ENCODE data around the gene NEDD4L. TPM values are rescaled to one million over a fixed set of nuclear protein-coding genes. Genes with fewer than 3 reads are reported as not detected.

NEDD4L gene
- total and polyA plus RNA-seq, 5 donors from 2014 or later, result 4.4 to 19.6 (median 7.8) TPM

DNA sequence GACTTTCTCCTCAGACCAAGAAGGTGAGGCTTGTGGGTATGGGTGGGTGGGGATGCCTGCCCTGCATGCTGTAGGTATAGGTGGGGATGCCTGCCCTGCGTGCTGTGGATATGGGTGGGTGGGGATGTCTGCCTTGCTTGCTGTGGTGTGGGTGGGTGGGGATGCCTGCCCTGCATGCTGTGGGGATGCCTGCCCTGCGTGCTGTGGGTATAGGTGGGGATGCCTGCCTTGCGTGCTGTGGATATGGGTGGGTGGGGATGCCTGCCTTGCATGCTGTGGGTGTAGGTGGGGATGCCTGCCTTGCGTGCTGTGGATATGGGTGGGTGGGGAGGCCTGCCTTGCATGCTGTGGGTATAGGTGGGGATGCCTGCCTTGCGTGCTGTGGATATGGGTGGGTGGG, 278.4 kb downstream of the NEDD4L start:
- H3K4me3 Mint-ChIP-seq, result no peak overlapping the region
- H3K27ac Mint-ChIP-seq, result no peak overlapping the region
- peaks cover 5 to 14% (median 6%) of the 10 kb centered on the region in 4 donors for H3K4me1 Mint-ChIP-seq
- no peaks in the 10 kb centered on the region for H3K27me3 Mint-ChIP-seq
- H3K9me3 ChIP-seq (ENCODE audit: control insufficient read depth in 2 of 2, low read length in 2 of 2), result no peaks in the 10 kb centered on the region
- no peak for ATAC-seq (ENCODE audit: low read depth in 2 of 2)
- no peaks in the 10 kb centered on the region for H3K36me3 ChIP-seq (ENCODE audit: control insufficient read depth, insufficient read depth, low read length)
- H3K36me3 Mint-ChIP-seq, result no peaks in the 10 kb centered on the region
- H3K4me1 ChIP-seq (ENCODE audit: control insufficient read depth, insufficient read depth, low read length, poor library complexity, severe bottlenecking), result peaks cover 4% of the 10 kb centered on the region
- H3K27ac ChIP-seq (ENCODE audit: insufficient read depth, low read length, poor library complexity, severe bottlenecking), result peak overlapping the region; percentile 58
- no peak overlapping the region for H3K4me3 ChIP-seq (ENCODE audit: low read depth, low read length)
- no peak for DNase-seq
- no peaks in the 10 kb centered on the region for H3K27me3 ChIP-seq (ENCODE audit: control insufficient read depth, insufficient read depth, low read length)
- H3K9me3 Mint-ChIP-seq, result no peaks in the 10 kb centered on the region

- Histone ChIP-seq H3K36me3 (ENCODE audit: control insufficient read depth, insufficient read depth, low read length) (no peaks in the 10 kb centered on the region), H3K27me3 (ENCODE audit: control insufficient read depth, insufficient read depth, low read length) (no peaks in the 10 kb centered on the region), H3K27ac (ENCODE audit: insufficient read depth, low read length, poor library complexity, severe bottlenecking) (no peak overlapping the region), H3K9me3 (ENCODE audit: control insufficient read depth in 2 of 2, low read length in 2 of 2) (no peaks in the 10 kb centered on the region), H3K4me1 (ENCODE audit: control insufficient read depth, insufficient read depth, low read length, poor library complexity, severe bottlenecking) (peaks cover 4% of the 10 kb centered on the region), H3K4me3 (ENCODE audit: low read depth, low read length) (no peak overlapping the region)
- Mint-ChIP-seq H3K9me3 (no peaks in the 10 kb centered on the region), H3K4me1 (peaks cover 5 to 13% (median 6%) of the 10 kb centered on the region in 4 donors), H3K36me3 (no peaks in the 10 kb centered on the region), H3K27me3 (peaks cover 4% of the 10 kb centered on the region), H3K27ac (peak overlapping the region in 1 of 3 donors; percentile 69), H3K4me3 (no peak overlapping the region)
- no peak for DNase-seq
- ATAC-seq (ENCODE audit: low read depth in 2 of 2), result no peak
Observed at GRCh38 chr18:58323866-58324762, 280.1 kb downstream of the NEDD4L start.

DNA sequence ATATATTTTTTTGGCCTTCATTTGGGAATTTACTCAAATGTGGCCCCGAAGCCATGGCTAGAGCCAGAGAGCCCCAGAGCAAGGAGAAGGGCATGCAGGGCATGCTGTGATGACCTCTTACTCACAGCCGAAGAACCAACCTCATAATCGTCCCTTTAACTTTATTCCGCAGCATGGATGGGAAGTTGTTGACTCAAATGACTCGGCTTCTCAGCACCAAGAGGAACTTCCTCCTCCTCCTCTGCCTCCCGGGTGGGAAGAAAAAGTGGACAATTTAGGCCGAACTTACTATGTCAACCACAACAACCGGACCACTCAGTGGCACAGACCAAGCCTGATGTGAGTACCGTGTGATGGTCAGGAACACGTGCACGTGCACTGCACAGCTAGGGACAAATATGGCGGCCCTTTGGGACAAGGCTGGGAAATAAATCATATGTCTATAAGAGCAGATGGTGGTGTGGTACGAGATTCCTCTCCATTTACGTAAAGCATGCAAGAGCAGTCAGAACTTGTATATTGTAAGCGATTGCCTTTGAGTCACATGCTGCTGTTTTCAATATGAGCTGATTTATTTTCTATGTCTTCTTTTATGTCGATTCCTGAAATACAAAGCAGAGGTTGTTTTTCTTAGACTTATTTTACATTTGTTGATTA, 280.9 kb downstream of the NEDD4L start:
- DNase-seq (no peak), ATAC-seq (ENCODE audit: low read depth in 2 of 2) (no peak)
- H3K4me1 Mint-ChIP-seq, result peaks cover 5 to 13% (median 6%) of the 10 kb centered on the region in 4 donors
- no peak overlapping the region for H3K4me3 Mint-ChIP-seq
- peaks cover 4% of the 10 kb centered on the region for H3K27me3 Mint-ChIP-seq
- no peaks in the 10 kb centered on the region for H3K36me3 Mint-ChIP-seq
- H3K9me3 Mint-ChIP-seq, result no peaks in the 10 kb centered on the region
- Histone ChIP-seq H3K9me3 (ENCODE audit: control insufficient read depth in 2 of 2, low read length in 2 of 2) (no peaks in the 10 kb centered on the region), H3K4me1 (ENCODE audit: control insufficient read depth, insufficient read depth, low read length, poor library complexity, severe bottlenecking) (peaks cover 4% of the 10 kb centered on the region), H3K4me3 (ENCODE audit: low read depth, low read length) (no peak overlapping the region), H3K27me3 (ENCODE audit: control insufficient read depth, insufficient read depth, low read length) (no peaks in the 10 kb centered on the region), H3K36me3 (ENCODE audit: control insufficient read depth, insufficient read depth, low read length) (no peaks in the 10 kb centered on the region), H3K27ac (ENCODE audit: insufficient read depth, low read length, poor library complexity, severe bottlenecking) (no peak overlapping the region)
- no peak overlapping the region for H3K27ac Mint-ChIP-seq

DNA sequence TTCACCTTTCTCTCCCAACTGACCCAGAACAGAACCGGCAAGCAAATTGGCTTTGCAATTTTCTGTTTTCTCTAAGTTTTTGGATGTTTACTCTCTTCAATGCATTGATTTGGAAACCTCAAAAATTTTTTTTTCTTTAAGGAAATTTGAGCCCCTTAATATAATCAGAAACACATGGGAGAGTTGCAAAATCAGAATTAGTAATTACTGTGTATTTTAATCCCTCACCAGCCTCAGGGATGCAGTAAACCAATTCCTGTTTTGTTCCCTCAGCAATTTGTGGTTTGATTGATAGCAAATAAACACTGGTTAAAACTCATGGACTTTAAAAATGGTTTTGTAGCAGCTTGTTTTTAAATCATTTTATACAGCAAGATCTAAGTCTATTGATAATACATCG, 281.5 kb downstream of the NEDD4L start:
- H3K27ac Mint-ChIP-seq, result no peak overlapping the region
- no peaks in the 10 kb centered on the region for H3K36me3 Mint-ChIP-seq
- H3K4me1 Mint-ChIP-seq, result peaks cover 5 to 13% (median 6%) of the 10 kb centered on the region in 4 donors
- Histone ChIP-seq H3K9me3 (ENCODE audit: control insufficient read depth in 2 of 2, low read length in 2 of 2) (no peaks in the 10 kb centered on the region), H3K4me1 (ENCODE audit: control insufficient read depth, insufficient read depth, low read length, poor library complexity, severe bottlenecking) (peaks cover 4% of the 10 kb centered on the region), H3K4me3 (ENCODE audit: low read depth, low read length) (no peak overlapping the region), H3K27ac (ENCODE audit: insufficient read depth, low read length, poor library complexity, severe bottlenecking) (no peak overlapping the region), H3K27me3 (ENCODE audit: control insufficient read depth, insufficient read depth, low read length) (no peaks in the 10 kb centered on the region), H3K36me3 (ENCODE audit: control insufficient read depth, insufficient read depth, low read length) (no peaks in the 10 kb centered on the region)
- H3K27me3 Mint-ChIP-seq, result peaks cover 4% of the 10 kb centered on the region
- no peaks in the 10 kb centered on the region for H3K9me3 Mint-ChIP-seq
- no peak for DNase-seq
- ATAC-seq (ENCODE audit: low read depth in 2 of 2), result no peak
- H3K4me3 Mint-ChIP-seq, result no peak overlapping the region

GRCh38 chr18:58334061-58334460, 290.0 kb downstream of the NEDD4L start:
- H3K27me3 Mint-ChIP-seq, result peaks cover 16% of the 10 kb centered on the region
- no peaks in the 10 kb centered on the region for H3K9me3 ChIP-seq (ENCODE audit: control insufficient read depth in 2 of 2, low read length in 2 of 2)
- no peaks in the 10 kb centered on the region for H3K36me3 ChIP-seq (ENCODE audit: control insufficient read depth, insufficient read depth, low read length)
- no peaks in the 10 kb centered on the region for H3K27me3 ChIP-seq (ENCODE audit: control insufficient read depth, insufficient read depth, low read length)
- no peak overlapping the region for H3K4me3 ChIP-seq (ENCODE audit: low read depth, low read length)
- no peaks in the 10 kb centered on the region for H3K4me1 ChIP-seq (ENCODE audit: control insufficient read depth, insufficient read depth, low read length, poor library complexity, severe bottlenecking)
- no peak overlapping the region for H3K4me3 Mint-ChIP-seq
- H3K4me1 Mint-ChIP-seq, result no peaks in the 10 kb centered on the region
- H3K27ac ChIP-seq (ENCODE audit: insufficient read depth, low read length, poor library complexity, severe bottlenecking), result no peak overlapping the region
- H3K36me3 Mint-ChIP-seq, result no peaks in the 10 kb centered on the region
- no peaks in the 10 kb centered on the region for H3K9me3 Mint-ChIP-seq
- no peak overlapping the region for H3K27ac Mint-ChIP-seq
- ATAC-seq (ENCODE audit: low read depth in 2 of 2), result no peak
- DNase-seq, result no peak

DNA sequence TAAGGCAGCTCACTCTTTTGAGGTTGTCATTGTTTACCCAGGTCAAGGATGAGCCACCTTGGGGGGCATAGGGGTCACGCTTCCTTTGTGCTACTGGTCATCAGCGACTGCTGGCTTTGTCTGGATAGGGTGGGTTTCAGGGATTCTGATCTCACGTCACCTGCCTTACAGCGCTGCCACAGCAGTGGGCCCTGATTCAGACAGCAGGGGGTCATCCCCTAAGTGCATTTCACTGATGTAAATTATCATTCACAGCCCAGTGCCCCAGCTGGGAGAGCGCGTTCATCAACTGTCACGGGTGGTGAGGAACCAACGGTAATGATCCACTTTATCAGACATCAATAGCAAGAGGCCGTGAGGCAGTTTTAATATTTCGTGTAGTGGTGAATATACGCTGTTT, 291.2 kb downstream of the NEDD4L start:
- no peak for DNase-seq
- no peaks in the 10 kb centered on the region for H3K9me3 ChIP-seq (ENCODE audit: control insufficient read depth in 2 of 2, low read length in 2 of 2)
- no peak overlapping the region for H3K4me3 ChIP-seq (ENCODE audit: low read depth, low read length)
- Mint-ChIP-seq H3K9me3 (no peaks in the 10 kb centered on the region), H3K27me3 (peaks cover 16% of the 10 kb centered on the region), H3K27ac (no peak overlapping the region), H3K4me3 (no peak overlapping the region), H3K36me3 (no peaks in the 10 kb centered on the region), H3K4me1 (no peaks in the 10 kb centered on the region)
- no peaks in the 10 kb centered on the region for H3K4me1 ChIP-seq (ENCODE audit: control insufficient read depth, insufficient read depth, low read length, poor library complexity, severe bottlenecking)
- H3K36me3 ChIP-seq (ENCODE audit: control insufficient read depth, insufficient read depth, low read length), result no peaks in the 10 kb centered on the region
- no peak for ATAC-seq (ENCODE audit: low read depth in 2 of 2)
- no peaks in the 10 kb centered on the region for H3K27me3 ChIP-seq (ENCODE audit: control insufficient read depth, insufficient read depth, low read length)
- no peak overlapping the region for H3K27ac ChIP-seq (ENCODE audit: insufficient read depth, low read length, poor library complexity, severe bottlenecking)

DNA sequence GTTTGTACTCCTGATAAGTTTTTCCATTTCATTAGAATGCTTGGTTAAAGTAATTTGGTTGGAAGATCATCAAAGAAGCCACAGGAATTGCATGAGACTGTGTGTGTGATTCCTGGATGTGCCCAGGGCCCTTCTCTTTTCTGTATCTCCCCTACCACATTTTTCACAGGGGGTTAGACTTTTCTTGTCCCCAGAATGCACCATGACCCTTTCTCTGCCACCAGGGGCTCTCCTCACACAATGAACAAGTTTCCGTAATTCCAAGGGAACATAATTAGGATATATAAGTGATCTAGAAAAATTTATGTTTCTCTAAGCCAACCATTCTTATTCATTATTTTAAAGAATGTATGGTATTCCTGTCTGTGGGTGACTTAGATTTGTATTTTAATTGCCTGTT, 291.8 kb downstream of the NEDD4L start:
- DNase-seq, result no peak
- Mint-ChIP-seq H3K9me3 (no peaks in the 10 kb centered on the region), H3K4me3 (no peak overlapping the region), H3K36me3 (no peaks in the 10 kb centered on the region), H3K27ac (no peak overlapping the region), H3K4me1 (no peaks in the 10 kb centered on the region), H3K27me3 (peaks cover 16% of the 10 kb centered on the region)
- H3K4me1 ChIP-seq (ENCODE audit: control insufficient read depth, insufficient read depth, low read length, poor library complexity, severe bottlenecking), result no peaks in the 10 kb centered on the region
- no peaks in the 10 kb centered on the region for H3K36me3 ChIP-seq (ENCODE audit: control insufficient read depth, insufficient read depth, low read length)
- no peak overlapping the region for H3K27ac ChIP-seq (ENCODE audit: insufficient read depth, low read length, poor library complexity, severe bottlenecking)
- no peaks in the 10 kb centered on the region for H3K9me3 ChIP-seq (ENCODE audit: control insufficient read depth in 2 of 2, low read length in 2 of 2)
- H3K27me3 ChIP-seq (ENCODE audit: control insufficient read depth, insufficient read depth, low read length), result no peaks in the 10 kb centered on the region
- no peak for ATAC-seq (ENCODE audit: low read depth in 2 of 2)
- no peak overlapping the region for H3K4me3 ChIP-seq (ENCODE audit: low read depth, low read length)

All from CD4-positive, CD25-positive, alpha-beta regulatory T cell (primary cell).